ENCODE measurements around the gene HK1.

GRCh38 chr10:69241575-69241974 lies 36.7 kb upstream of the HK1 start:
- TF ChIP-seq, protein P1, sequence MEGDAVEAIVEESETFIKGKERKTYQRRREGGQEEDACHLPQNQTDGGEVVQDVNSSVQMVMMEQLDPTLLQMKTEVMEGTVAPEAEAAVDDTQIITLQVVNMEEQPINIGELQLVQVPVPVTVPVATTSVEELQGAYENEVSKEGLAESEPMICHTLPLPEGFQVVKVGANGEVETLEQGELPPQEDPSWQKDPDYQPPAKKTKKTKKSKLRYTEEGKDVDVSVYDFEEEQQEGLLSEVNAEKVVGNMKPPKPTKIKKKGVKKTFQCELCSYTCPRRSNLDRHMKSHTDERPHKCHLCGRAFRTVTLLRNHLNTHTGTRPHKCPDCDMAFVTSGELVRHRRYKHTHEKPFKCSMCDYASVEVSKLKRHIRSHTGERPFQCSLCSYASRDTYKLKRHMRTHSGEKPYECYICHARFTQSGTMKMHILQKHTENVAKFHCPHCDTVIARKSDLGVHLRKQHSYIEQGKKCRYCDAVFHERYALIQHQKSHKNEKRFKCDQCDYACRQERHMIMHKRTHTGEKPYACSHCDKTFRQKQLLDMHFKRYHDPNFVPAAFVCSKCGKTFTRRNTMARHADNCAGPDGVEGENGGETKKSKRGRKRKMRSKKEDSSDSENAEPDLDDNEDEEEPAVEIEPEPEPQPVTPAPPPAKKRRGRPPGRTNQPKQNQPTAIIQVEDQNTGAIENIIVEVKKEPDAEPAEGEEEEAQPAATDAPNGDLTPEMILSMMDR (conservative IDR thresholded peaks at IDR 0.05 in 1 of 2, IDR thresholded peaks at IDR 0.05 in 1 of 2; ENCODE audit: low read depth in 1 of 2, low read length in 2 of 2), result no peak
- no peak for TF ChIP-seq EZH2 (IDR thresholded peaks at IDR 0.05; ENCODE audit: low read length, missing control alignments)
